Choroid plexus epithelial cell (primary cell): Measurements from ENCODE around the gene NUDT5.

Experiments used
- DNase-seq: peaks from one replicate; pipeline ENCODE4 v3.0.0-alpha.2; 2010; ENCODE audit warnings: low read depth
- H3K4me3 ChIP-seq: 2 replicates; pipeline ENCODE4 v1.5.1; 2011; ENCODE audit warnings: low read depth, mild to moderate bottlenecking, control low read depth, low read length, moderate library complexity
- CTCF ChIP-seq: conservative IDR thresholded peaks from 2 replicates; pipeline ENCODE4 v1.5.1; 2011; ENCODE audit warnings: low read depth, mild to moderate bottlenecking, control low read depth, inconsistent platforms, low read length, moderate library complexity

Gene NUDT5

DNA sequence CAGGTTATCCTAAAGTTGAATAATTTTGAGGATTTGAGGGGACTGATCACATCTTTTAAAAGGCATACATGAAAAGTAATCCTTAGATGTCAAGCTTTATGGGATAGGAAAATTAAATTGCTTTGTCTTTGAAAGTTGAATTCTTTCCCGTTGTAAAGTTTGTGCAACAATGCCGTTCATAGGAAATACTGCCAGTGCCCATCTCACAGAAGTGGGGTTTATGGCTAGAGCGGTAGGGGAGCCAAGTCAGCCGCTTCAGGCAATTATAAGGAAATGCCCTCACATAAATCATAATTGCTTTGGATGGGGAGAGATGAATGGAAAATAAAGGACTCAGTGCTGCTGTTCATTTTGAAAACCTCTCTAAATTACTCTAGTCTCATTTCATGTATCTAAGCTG, 18.4 kb upstream of the NUDT5 start:
- H3K4me3 ChIP-seq = no peak overlapping the region
- no peak for TF ChIP-seq CTCF
- no peak for DNase-seq

DNA sequence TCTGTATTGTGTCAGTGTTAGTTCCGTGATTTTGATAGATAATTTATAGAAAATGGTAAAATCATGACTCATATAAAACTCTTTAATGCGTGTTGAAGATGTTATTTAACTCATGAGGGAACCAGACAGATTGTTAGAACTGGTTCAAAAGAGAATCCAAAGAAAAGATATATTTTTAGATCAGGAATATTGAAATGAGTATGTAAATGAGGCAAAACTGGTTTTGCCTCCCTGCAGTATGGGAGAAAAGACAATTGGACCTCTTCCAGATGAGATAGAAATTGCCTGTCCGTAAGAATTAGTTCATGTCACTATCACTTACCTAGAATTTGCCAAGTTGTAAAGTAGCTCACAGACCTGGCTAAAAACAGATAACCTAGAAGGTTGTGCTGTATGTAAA, 17.9 kb upstream of the NUDT5 start:
- H3K4me3 ChIP-seq = no peak overlapping the region
- TF ChIP-seq CTCF = no peak
- DNase-seq = no peak

GRCh38 chr10:12212454-12212853, 16.8 kb upstream of the NUDT5 start:
- DNase-seq = no peak
- no peak for TF ChIP-seq CTCF
- H3K4me3 ChIP-seq = no peak overlapping the region

- DNase-seq = no peak
- no peak overlapping the region for H3K4me3 ChIP-seq
- TF ChIP-seq CTCF = no peak
Measured at GRCh38 chr10:12208460-12208859, 12.8 kb upstream of the NUDT5 start.

DNA sequence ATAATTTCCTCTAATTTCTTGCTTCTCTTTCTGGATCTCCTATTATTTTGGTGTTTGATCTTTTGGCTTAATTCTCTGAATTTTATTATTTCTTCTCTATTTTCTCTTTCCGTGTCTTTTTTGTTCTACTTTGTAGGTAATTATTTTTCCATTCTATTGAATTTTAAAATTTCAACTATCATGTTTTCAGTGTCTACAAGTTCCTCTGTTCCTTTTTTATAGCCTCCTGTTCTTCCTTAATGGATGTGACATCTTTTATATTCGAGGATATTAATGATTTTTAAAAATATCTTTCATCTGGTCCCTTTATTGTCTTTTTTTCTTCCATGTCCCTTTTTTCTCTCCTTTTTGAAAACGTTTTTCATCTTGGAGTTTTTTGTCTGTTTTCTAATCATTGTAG, 11.4 kb upstream of the NUDT5 start:
- no peak overlapping the region for H3K4me3 ChIP-seq
- no peak for DNase-seq
- TF ChIP-seq CTCF = no peak

DNA sequence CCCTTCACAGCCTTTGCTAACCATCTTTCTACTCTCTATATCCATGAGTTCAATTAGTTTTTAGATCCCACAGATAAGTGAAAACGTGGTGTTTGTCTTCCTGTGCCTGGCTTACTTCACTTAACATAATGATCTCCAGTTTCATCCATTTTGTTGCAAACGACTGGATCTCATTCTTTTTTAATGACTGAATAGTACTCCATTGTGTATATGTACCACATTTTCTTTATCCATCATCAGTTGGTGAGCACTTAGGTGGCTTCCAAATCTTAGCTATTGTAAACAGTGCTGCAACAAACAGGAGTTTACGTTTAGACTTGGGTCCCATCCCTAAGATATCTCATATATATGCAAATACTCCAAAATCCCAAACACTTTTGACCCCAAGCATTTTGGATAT, 9.4 kb upstream of the NUDT5 start:
- DNase-seq = no peak
- H3K4me3 ChIP-seq = no peak overlapping the region
- TF ChIP-seq CTCF = no peak

- no peak overlapping the region for H3K4me3 ChIP-seq
- no peak for TF ChIP-seq CTCF
- no peak for DNase-seq
Measured at GRCh38 chr10:12202226-12202625, 6.5 kb upstream of the NUDT5 start.
